ENCODE measurements around the gene SRD5A1. TPM values are rescaled to one million over a fixed set of nuclear protein-coding genes. Genes with fewer than 3 reads are reported as not detected.

SRD5A1 gene
- total RNA-seq, 1 experiment from 2014 or later = 29.9 TPM

DNA sequence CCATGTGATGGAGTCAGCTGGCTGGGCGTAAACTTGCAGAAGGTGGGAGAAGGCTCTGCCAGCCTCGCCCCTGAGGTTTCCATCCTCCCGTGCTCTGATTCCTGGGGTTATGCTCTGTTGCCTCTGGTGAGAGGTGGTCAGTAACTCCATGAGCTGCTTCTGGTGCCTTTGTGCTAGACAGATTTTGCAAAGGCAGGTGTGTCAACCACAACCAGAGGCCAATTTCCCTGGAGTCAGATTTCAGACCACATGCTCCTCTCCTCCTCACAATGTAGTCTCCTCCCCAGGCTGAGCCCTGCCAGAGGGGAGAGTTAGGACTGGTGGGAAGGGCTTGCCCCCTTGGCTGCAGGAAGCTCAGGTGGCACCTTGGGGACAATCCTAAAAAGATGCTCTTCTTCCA is 41.2 kb downstream of the SRD5A1 start:
- WGBS (ENCODE audit: extremely low coverage, insufficient read length, low lambda C conversion rate) = no CpG with 5 or more reads among the region's 3 CpGs

More for the DNA sequence above, 41.2 kb downstream of the SRD5A1 start:
- Histone ChIP-seq H4K91ac (ENCODE audit: insufficient read length, low read depth, low read length) (no peak overlapping the region), H4K20me1 (ENCODE audit: control insufficient read depth, insufficient read depth, insufficient read length) (peaks cover 4% of the 10 kb centered on the region), H2AFZ (ENCODE audit: low read length) (no peak overlapping the region), H2BK20ac (ENCODE audit: low read depth, low read length, poor library complexity, severe bottlenecking) (no peak overlapping the region), H3K9ac (ENCODE audit: extremely low read depth, insufficient read length, low read length) (no peak overlapping the region), H3K4ac (ENCODE audit: low read depth, low read length) (no peak overlapping the region), H2BK120ac (ENCODE audit: low read depth, low read length, poor library complexity, severe bottlenecking) (no peak overlapping the region), H4K8ac (replicated peaks; ENCODE audit: insufficient read length, low read depth, low read length) (no peak overlapping the region), H3K4me2 (ENCODE audit: insufficient read depth, insufficient read length, low read length) (no peak overlapping the region), H2BK5ac (ENCODE audit: insufficient read length, low read length) (no peak overlapping the region), H3K23me2 (ENCODE audit: insufficient read length, low read depth, low read length, poor library complexity, severe bottlenecking) (no peaks in the 10 kb centered on the region), H3K14ac (ENCODE audit: insufficient read depth, low read length) (no peak overlapping the region; the same call in 1 of the 2 replicates), H3K79me1 (ENCODE audit: insufficient read depth, low read depth, low read length, poor library complexity, severe bottlenecking) (no peaks in the 10 kb centered on the region), H3K27me3 (ENCODE audit: insufficient read depth, low read length) (no peaks in the 10 kb centered on the region), H4K5ac (ENCODE audit: insufficient read length, low read depth, low read length) (no peak overlapping the region), H3K4me1 (ENCODE audit: insufficient read depth, low read length) (no peaks in the 10 kb centered on the region), H3K56ac (ENCODE audit: insufficient read length, low read depth, low read length) (no peak overlapping the region), H3T11ph (ENCODE audit: low read length) (no peak overlapping the region), H3K79me2 (ENCODE audit: insufficient read depth, low read length) (no peaks in the 10 kb centered on the region; the same call in 1 of the 2 replicates), H3K18ac (ENCODE audit: insufficient read length, low read depth, low read length) (no peak overlapping the region), H2BK12ac (ENCODE audit: insufficient read length, low read depth, low read length) (no peak overlapping the region), H3K9me3 (ENCODE audit: control insufficient read depth, low read depth, low read length) (peaks cover 6% of the 10 kb centered on the region), H3K23ac (ENCODE audit: insufficient read length, low read depth, low read length) (no peak overlapping the region), H2BK15ac (ENCODE audit: low read depth, low read length) (no peak overlapping the region), H2AK5ac (ENCODE audit: insufficient read length, low read length) (no peak overlapping the region), H3K27ac (ENCODE audit: insufficient read length, low read depth, low read length) (no peak overlapping the region)
- Mint-ChIP-seq H3K4me3 (no peak overlapping the region), H3K36me3 (ENCODE audit: insufficient read depth in 1 of 3, low read depth in 3 of 3) (peaks cover 27 to 53% (median 42%) of the 10 kb centered on the region in 3 experiments), H3K9me3 (peaks cover 10 to 24% of the 10 kb centered on the region in 2 experiments), H3K27ac (no peak overlapping the region), H3K27me3 (ENCODE audit: low read depth) (peaks cover under 1% of the 10 kb centered on the region), H3K4me1 (no peaks in the 10 kb centered on the region)
- TF ChIP-seq, protein P1, sequence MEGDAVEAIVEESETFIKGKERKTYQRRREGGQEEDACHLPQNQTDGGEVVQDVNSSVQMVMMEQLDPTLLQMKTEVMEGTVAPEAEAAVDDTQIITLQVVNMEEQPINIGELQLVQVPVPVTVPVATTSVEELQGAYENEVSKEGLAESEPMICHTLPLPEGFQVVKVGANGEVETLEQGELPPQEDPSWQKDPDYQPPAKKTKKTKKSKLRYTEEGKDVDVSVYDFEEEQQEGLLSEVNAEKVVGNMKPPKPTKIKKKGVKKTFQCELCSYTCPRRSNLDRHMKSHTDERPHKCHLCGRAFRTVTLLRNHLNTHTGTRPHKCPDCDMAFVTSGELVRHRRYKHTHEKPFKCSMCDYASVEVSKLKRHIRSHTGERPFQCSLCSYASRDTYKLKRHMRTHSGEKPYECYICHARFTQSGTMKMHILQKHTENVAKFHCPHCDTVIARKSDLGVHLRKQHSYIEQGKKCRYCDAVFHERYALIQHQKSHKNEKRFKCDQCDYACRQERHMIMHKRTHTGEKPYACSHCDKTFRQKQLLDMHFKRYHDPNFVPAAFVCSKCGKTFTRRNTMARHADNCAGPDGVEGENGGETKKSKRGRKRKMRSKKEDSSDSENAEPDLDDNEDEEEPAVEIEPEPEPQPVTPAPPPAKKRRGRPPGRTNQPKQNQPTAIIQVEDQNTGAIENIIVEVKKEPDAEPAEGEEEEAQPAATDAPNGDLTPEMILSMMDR (conservative IDR thresholded peaks at IDR 0.05) = no peak
- DNase-seq = no peak

All from H9 (cell line).